ENCODE measurements around the gene RNF5.
"Not testable (repeated sequence)": the region's sequence is repeated elsewhere in the genome, so short reads cannot be mapped to it uniquely, and the experiment has no call there.

Gene RNF5, protein sequence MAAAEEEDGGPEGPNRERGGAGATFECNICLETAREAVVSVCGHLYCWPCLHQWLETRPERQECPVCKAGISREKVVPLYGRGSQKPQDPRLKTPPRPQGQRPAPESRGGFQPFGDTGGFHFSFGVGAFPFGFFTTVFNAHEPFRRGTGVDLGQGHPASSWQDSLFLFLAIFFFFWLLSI

GRCh38 chr6:32177788-32178546 is at the start of gene RNF5:
TSS of gene RNF5 (plus strand) at chr6:32178405. CDS start at chr6:32178512, 107 bp downstream.
- peak; percentile 95 for DNase-seq

- DNase-seq = no peak
Observed at GRCh38 chr6:32128751-32129296, 49.4 kb upstream of the RNF5 start.

- DNase-seq = no peak
Observed at GRCh38 chr6:32129297-32130088, 48.7 kb upstream of the RNF5 start.

DNA sequence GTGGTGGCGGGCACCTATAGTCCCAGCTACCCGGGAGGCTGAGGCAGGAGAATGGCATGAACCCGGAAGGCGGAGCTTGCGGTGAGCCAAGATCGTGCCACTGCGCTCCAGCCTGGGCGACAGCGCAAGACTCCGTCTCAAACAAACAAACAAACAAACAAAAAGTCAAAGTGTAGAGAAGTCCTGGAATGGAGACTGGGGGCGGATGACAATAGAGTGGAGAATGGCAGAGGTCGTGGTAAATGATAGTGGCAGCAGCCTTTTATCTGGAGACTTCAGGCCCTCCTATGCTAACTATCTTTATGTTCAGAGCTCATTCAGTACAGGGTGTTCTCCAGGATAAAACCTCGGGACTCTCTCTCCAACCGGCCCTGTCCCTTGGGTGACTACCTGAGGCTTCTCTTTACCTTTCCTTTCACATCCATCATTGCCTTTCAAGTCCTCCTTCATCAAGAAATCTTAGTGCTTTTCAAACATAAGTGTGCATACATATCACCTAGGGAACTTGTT is 46.7 kb upstream of the RNF5 start:
- DNase-seq = no peak

GRCh38 chr6:32132110-32132509 is 46.1 kb upstream of the RNF5 start:
- no peak for DNase-seq

DNA sequence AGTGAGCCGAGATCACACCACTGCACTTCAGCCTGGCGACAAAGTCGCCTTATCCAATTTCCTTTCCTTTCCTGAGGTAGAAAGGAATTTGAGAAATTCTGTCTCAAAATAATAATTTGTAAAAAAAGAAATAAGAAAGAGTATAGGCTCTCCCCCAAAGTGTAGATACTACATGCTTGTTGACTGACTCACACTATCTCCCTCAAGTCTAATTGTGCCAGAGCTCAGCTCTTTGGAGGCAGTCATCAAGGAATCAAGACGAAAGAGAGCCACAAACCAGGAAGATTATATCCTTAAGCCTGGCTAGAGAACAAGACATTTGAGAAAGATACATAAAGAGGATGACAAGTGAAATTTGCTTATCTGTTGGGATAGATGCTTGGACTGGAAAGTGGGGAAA is 44.4 kb upstream of the RNF5 start:
- DNase-seq = no peak

- DNase-seq = no peak
Observed at GRCh38 chr6:32137454-32137853, 40.8 kb upstream of the RNF5 start.

DNA sequence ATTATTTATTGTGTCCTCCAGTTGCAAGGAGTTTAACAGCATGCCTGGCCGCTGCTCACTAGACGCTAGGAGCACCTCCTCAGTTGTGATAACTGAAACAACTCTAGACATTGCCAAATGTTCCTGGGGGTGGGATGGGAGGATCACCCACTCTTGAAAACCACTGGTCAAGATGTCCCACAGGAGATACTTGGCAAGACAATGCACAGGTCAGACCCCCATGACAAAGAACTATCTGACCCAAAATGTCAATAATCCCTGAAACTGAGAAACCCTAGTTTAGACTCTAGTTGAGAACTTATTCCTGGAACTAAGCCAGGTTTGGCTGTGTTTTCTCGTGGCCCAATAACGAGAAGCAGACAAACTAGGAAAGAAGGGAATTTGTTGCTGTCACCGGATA is 38.6 kb upstream of the RNF5 start:
- no peak for DNase-seq

DNA sequence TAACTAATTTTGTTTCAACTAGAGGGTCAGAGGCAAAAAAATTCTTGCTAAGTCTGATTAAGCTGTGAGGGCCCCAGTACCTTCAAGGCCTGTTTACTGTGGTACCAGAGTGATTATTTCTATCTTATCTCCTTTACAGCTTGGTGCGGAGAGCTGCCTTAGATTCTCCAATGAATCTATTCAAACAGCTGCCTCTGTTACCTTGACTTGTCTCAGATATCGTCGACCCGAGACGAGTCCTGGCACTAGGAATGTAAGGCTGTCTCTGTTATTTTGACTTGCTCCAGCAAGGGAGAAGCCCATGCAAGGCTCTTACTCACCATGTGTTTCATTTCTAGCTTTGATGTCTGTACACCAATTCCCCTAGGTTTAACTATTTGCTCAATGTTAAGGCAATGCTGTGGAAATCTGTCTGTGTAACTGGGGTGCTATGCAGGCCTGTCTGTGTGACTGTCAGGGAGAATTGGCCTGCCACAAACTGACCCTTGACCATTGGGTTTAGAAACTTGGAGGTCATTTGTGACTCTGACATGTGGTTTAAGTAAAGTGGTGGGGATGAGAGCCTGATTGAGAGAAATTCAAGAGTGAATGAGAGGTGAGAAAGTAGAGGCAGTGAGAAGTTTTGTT is 37.7 kb upstream of the RNF5 start:
- DNase-seq = no peak

GRCh38 chr6:32144238-32144637 is 34.0 kb upstream of the RNF5 start:
- DNase-seq = not testable (repeated sequence)

GRCh38 chr6:32146287-32146686 is 31.9 kb upstream of the RNF5 start:
- no peak for DNase-seq

DNA sequence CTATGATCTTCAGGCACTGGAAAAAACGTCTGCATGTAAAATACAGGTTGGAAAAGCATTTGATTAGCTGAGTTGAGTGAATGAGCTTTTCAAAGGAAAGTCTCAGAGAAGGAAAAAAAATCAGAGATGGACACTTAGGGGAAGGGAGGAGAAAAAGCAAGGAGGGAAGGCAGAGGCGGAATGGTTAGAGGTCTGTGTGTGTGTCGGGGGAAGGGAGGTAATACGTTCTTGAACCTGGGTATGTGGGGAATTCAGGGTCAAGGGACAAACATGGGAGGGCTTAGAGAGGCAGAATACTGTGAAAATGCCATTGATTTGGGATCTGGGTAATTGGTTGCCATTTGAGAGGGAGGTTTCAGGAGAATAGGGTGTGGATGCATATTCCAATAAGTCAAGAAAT is 31.5 kb upstream of the RNF5 start:
- DNase-seq = no peak

GRCh38 chr6:32147401-32148132 is 30.6 kb upstream of the RNF5 start:
- no peak for DNase-seq

- DNase-seq = peak; percentile 84
Observed at GRCh38 chr6:32148289-32149091, 29.7 kb upstream of the RNF5 start.

GRCh38 chr6:32149092-32149755 is 29.0 kb upstream of the RNF5 start:
- DNase-seq = no peak

DNA sequence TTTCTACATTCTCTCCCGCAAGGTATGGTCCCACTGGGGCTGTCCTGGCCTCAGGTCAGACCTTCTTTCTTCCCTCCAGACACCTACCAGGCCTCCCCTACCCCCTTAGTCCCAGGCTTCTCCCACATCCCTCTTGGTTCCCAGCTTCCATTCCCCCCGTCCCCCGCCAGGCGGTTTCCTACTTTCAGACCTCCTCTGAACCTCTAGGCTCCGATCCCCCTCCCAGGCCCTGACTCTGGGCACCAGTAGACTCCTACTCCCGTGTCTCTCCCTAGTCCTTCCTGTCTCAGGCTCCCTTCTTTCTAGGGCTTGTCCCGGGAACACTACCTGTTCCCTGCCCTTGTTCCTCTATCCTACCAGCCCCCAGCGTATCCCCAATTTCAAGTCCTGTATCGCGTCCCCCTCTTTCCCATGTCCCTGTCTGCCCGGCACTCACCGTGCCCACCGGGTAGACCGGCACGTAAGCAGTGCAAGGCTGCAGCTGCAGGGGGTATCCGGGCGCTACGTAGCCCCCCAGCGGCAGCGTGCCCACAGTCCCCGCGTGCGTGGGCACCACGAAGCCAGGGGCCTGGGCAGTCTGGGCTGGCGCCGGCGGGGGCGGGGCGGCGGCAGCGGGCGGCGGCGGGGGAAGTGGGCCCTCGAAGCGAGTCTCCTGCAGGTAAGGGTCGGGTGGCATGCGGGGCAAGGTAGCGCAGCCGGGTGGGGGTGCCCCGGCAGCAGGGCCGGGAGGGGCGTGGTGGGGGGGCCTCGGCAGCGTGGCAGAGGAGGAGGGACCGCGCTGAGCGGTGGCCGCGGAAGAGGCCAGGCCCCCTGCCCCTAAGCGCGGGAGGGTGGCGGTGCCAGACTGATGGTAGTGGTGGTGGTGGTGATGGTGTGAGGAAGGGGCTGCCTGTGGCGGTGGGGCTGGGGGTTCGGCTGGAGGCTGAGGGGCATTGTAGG is 28.0 kb upstream of the RNF5 start:
- no peak for DNase-seq

GRCh38 chr6:32151181-32151862 is 26.9 kb upstream of the RNF5 start:
- no peak for DNase-seq

GRCh38 chr6:32151863-32152768 is 26.1 kb upstream of the RNF5 start, which contains the start of gene PRRT1:
TSS of gene PRRT1 (minus strand) at chr6:32151939. CDS start at chr6:32151827, 112 bp downstream.
- DNase-seq = no peak
